Fibroblast of pulmonary artery (primary cell): ENCODE measurements around the gene ZNF536.
"Not testable (repeated sequence)": the region's sequence is repeated elsewhere in the genome, so short reads cannot be mapped to it uniquely, and the experiment has no call there.

Source experiments
- DNase-seq: peaks from one replicate; pipeline ENCODE4 v3.0.0-alpha.2; 2010; ENCODE audit warnings: low read depth
- H3K4me3 ChIP-seq: replicated peaks from 2 replicates; pipeline ENCODE4 v1.5.1; 2011; ENCODE audit warnings: low read depth, mild to moderate bottlenecking, control low read depth, low read length, moderate library complexity
- TF ChIP-seq, protein P1 (sequence below): IDR thresholded peaks from 2 replicates; pipeline ENCODE4 v1.5.1; 2011; ENCODE audit warnings: mild to moderate bottlenecking, control low read depth, low read length, inconsistent platforms; ENCODE audit errors: missing control alignments

The ZNF536 gene

DNA sequence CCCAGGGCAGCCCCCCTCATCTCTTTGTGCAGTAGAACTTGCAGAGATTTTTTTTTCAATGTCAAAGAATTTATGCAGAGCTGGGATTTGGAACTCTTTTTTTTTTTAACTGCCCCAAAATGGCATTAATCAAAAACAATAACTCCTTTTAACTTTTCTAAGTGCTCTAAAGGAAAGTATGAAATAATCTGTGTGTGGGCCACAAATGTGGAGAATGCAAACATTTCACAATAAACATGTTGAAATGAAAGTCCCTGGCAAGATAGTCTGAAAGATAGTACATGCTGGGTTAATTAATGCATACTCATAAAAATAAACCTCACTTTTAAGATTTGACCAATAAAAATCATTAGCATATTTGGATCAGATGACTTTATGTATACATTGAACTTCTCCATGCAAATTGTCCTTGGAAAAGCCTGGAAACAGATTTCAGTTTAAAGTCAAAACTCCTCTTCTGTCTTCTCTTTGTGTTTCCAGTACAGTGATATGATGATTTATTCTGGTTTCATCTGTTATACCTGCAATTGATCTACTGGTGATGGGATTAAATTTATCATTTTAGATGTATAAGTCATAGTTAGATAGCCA lies 30.5 kb upstream of the ZNF536 start:
- TF ChIP-seq, protein P1, sequence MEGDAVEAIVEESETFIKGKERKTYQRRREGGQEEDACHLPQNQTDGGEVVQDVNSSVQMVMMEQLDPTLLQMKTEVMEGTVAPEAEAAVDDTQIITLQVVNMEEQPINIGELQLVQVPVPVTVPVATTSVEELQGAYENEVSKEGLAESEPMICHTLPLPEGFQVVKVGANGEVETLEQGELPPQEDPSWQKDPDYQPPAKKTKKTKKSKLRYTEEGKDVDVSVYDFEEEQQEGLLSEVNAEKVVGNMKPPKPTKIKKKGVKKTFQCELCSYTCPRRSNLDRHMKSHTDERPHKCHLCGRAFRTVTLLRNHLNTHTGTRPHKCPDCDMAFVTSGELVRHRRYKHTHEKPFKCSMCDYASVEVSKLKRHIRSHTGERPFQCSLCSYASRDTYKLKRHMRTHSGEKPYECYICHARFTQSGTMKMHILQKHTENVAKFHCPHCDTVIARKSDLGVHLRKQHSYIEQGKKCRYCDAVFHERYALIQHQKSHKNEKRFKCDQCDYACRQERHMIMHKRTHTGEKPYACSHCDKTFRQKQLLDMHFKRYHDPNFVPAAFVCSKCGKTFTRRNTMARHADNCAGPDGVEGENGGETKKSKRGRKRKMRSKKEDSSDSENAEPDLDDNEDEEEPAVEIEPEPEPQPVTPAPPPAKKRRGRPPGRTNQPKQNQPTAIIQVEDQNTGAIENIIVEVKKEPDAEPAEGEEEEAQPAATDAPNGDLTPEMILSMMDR, result no peak
- no peak for DNase-seq
- H3K4me3 ChIP-seq, result no peak overlapping the region

DNA sequence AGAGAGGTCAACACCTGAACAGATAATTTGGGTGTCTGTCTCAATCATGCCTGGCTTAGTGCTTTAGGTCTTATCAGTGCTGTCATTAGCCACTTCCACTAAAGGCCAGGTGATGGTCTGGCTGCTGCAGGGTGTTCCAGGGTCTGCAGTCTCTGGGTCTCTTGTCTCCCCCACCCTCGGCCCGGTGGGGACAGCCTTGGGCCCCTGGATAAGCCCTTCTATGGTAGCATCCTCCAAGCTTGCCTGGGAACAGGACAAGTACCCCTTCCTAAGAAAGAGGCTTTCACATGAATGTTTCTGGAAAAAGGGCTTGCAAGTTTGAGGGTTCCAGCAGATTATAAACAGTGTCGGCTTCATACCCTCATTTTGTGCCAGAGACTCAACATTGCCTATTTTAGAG lies 29.3 kb upstream of the ZNF536 start:
- no peak overlapping the region for H3K4me3 ChIP-seq
- no peak for DNase-seq
- TF ChIP-seq, protein P1, result no peak

- TF ChIP-seq, protein P1, result no peak
- H3K4me3 ChIP-seq, result no peak overlapping the region
- DNase-seq, result no peak
These were observed 27.4 kb upstream of the ZNF536 start for GRCh38 chr19:30344446-30345425.

GRCh38 chr19:30345686-30346085 lies 26.5 kb upstream of the ZNF536 start:
- no peak overlapping the region for H3K4me3 ChIP-seq
- TF ChIP-seq, protein P1, result no peak
- no peak for DNase-seq

DNA sequence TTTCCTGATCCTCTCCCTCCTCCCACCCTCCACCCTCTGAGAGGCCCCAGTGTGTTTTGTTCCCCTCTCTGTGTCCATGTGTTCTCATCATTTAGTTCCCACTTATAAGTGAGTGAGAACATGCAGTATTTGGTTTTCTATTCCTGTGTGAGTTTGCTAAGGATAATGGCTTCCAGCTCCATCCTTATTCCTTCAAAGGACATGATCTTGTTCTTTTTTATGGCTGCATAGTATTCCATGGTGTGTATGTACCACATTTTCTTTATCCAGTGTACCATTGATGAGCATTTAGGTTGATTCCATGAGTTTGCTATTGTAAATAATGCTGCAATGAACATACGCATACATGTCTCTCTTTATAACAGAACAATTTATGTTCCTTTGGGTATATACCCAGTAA lies 25.7 kb upstream of the ZNF536 start:
- not testable (repeated sequence) for DNase-seq, H3K4me3 ChIP-seq

DNA sequence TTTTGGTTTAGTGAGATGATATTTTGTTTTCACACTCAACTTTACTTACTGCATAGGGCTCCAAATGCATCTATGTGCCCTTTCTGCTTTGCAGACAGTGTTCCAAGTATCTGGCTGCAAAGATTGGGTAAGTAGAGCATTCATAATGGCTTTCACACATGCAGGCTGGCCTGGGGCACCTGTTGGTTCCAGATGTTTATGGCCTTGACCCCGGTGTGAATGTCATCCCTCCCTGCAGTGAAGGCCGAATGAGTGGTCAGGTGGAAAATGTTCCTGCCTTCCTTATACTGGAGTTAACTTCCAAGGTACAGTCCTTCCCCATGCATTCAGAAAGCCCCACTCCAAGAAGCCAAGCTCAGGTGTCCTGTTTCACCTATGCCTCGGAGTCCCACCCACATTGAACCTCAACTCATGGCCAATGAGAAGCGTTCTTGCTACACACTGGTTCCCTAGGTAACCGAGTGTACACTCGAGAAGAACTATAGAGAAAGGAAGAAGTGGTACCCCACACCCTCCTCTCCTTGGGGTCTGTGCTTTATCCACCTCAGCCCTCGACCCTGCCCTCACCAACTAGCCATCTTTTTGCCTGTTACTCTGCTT lies 23.0 kb upstream of the ZNF536 start:
- DNase-seq, result no peak
- H3K4me3 ChIP-seq, result no peak overlapping the region
- TF ChIP-seq, protein P1, result no peak
